Raji (cell line): ENCODE results near the gene PSG11.
"Not testable (repeated sequence)": the region's sequence is repeated elsewhere in the genome, so short reads cannot be mapped to it uniquely, and the experiment has no call there.

ENCODE experiments used
- POLR2A ChIP-seq: IDR thresholded peaks from 2 replicates; pipeline ENCODE4 v1.6.1; 2011; ENCODE audit warnings: low read depth, low read length, control low read depth; ENCODE audit not compliant: insufficient read depth

PSG11 gene

DNA sequence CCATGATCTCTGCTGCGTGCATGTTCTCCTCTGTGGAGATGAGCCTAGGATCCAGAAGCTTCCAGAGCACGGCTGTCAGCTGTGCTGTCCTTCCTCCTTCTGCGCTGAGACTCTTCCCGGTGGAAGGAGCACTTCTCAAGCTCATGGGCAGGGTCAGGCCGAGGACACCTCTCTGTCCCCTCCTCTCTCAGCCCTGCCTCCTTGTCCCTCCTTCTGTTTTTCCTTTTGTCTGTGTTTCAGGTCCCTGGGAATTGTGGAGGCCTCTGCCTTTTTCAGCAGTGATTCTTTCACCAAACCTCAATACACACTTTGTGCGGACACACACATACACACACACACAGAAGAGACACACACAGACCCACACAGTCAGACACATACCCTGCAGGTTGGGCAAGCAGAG lies at the start of gene PSG11:
Gene PSG11 (minus strand): TSS at position 101 of the 400 bp plus-strand sequence. CDS start 97 bp downstream, at position 4.
- not testable (repeated sequence) for TF ChIP-seq POLR2A

- no peak for TF ChIP-seq POLR2A
Observed at GRCh38 chr19:43028866-43029265, 2.6 kb upstream of the PSG11 start.

DNA sequence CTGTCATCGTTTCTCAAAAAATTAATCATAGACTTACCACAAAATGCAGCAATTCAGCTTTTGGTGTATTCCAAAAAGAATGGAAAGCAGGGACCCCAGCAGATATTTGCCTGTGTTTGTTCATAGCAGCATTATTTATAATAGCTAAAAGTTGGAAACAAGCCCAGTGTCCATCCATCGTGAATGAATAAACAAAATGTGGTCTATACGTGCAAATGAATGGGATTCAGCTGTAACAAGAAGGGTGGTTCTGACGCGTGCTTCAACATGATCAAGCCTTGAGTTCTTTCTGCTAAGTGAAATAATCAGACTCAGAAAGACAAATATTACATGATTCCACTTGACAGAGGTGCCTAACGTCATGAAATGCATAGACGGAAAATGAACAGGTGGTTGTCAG lies 36.4 kb downstream of the PSG11 start:
- no peak for TF ChIP-seq POLR2A

DNA sequence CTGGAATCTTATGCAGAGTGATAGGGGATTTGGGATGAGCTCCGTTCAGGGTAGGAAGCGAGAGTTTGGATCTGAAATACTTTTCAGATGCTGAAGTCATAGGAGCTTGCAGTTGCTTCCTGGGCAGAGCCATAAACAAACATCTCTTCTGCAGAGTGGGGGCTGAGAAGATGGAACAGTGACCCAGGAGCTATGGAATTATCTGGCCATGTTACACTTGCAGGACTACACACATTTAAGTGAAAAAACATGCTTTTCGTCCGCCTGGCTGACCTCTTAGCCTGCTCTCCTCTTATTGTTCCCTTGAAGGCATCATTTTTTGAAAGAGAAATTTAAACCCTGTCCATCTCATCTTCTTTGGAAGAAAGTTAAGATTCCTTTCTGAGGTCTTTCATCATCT lies 40.7 kb downstream of the PSG11 start:
- TF ChIP-seq POLR2A, result no peak

DNA sequence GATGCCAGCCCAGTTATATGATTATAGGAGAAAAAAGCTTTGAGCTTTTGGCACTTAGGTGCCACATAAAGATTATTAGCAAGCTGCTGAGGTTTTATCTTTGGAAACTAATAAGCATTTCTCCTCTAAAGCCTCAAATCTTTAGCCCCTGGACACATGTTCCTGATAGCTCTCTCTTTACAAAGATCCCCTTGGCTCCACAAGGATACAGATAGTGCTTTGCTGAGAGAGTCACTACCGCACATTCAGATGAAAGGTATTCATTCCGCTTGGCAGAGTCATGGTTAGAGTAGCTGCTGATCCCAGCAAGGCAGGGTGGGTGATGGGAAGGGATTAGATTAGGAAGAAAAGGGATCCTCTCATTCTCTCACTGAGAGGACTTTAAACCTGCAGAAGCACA lies 61.1 kb downstream of the PSG11 start:
- TF ChIP-seq POLR2A, result no peak

- no peak for TF ChIP-seq POLR2A
Observed at GRCh38 chr19:42961119-42961518, 65.2 kb downstream of the PSG11 start.
